SK-N-SH (cell line): ENCODE data around the gene KCND3. TPM values are rescaled to one million over a fixed set of nuclear protein-coding genes. Genes with fewer than 3 reads are reported as not detected.

ENCODE experiments used
- CTCF ChIA-PET: fragments of 300-600, 350-600 bp; formaldehyde crosslinking; extraction: SDS; loops from one replicate; lab custom pipeline; 2021; lab: Yijun Ruan, JAX
- POLR2A ChIA-PET: fragments of 350-600 bp; sonication (Branson Sonifier 250); formaldehyde crosslinking; extraction: SDS; loops from one replicate; lab custom pipeline; 2020; ENCODE audit warnings: antibody characterized with exemption, inconsistent platforms; lab: Yijun Ruan, JAX
- DNase-seq: peaks from one replicate; pipeline ENCODE4 v3.0.0; 2012
- H2AFZ ChIP-seq: fragments of 200-600 bp; sonication (generic); 2 replicates; pipeline ENCODE4 v1.8.1; 2016; ENCODE audit warnings: antibody characterized with exemption, mild to moderate bottlenecking, low read depth
- H3F3A ChIP-seq: fragments of 200-600 bp; sonication (generic); replicated peaks from 2 replicates; pipeline ENCODE3; 2016; ENCODE audit warnings: antibody characterized with exemption, mild to moderate bottlenecking; ENCODE audit not compliant: insufficient read depth
- H3K27ac ChIP-seq, 2 experiments: fragments of 200-500 bp in 1 of 2; fragments of 200-600 bp in 1 of 2; sonication (Bioruptor generic) in 1 of 2; sonication (generic), shearing (Covaris generic) in 1 of 2; 2 replicates each; pipeline versions ENCODE4 v1.5.1 to v1.6.1; 2014 to 2016; ENCODE audit warnings: low read depth in 2 of 2, inconsistent platforms in 1 of 2, low read length in 1 of 2, mild to moderate bottlenecking in 1 of 2, mixed read lengths in 1 of 2
- H3K27me3 ChIP-seq: fragments of 200-600 bp; sonication (generic), shearing (Covaris generic); 2 replicates; pipeline ENCODE4 v1.6.1; 2016; ENCODE audit warnings: mixed run types; ENCODE audit not compliant: insufficient read depth
- H3K36me3 ChIP-seq, 2 experiments: fragments of 200-500 bp in 1 of 2; fragments of 200-600 bp in 1 of 2; sonication (Bioruptor generic) in 1 of 2; sonication (generic) in 1 of 2; replicated peaks in 1 of 2; 2 replicates each; pipeline versions ENCODE3 to v1.5.1; 2014 to 2016; ENCODE audit warnings: low read length in 1 of 2, mild to moderate bottlenecking in 1 of 2; ENCODE audit not compliant: insufficient read depth in 2 of 2, control insufficient read depth in 1 of 2
- H3K4me1 ChIP-seq, 2 experiments: fragments of 200-500 bp in 1 of 2; fragments of 200-600 bp in 1 of 2; sonication (Bioruptor generic) in 1 of 2; sonication (generic), shearing (Covaris generic) in 1 of 2; 2 replicates each; pipeline versions ENCODE4 v1.5.1 to v1.6.1; 2014 to 2016; ENCODE audit warnings: low read depth in 1 of 2, low read length in 1 of 2, mixed run types in 1 of 2; ENCODE audit not compliant: insufficient read depth in 2 of 2, control insufficient read depth in 1 of 2
- H3K4me2 ChIP-seq: fragments of 200-600 bp; sonication (generic), shearing (Covaris generic); 2 replicates; pipeline ENCODE4 v1.6.1; 2017; ENCODE audit warnings: mixed run types
- H3K4me3 ChIP-seq, 2 experiments: fragments of 200-500 bp in 1 of 2; fragments of 200-600 bp in 1 of 2; sonication (Bioruptor generic) in 1 of 2; sonication (generic), shearing (Covaris generic) in 1 of 2; 2 replicates each; pipeline versions ENCODE4 v1.5.1 to v1.8.1; 2014 to 2016; ENCODE audit warnings: low read depth in 2 of 2, inconsistent platforms in 1 of 2, low read length in 1 of 2, mild to moderate bottlenecking in 1 of 2, mixed read lengths in 1 of 2, moderate library complexity in 1 of 2
- H3K79me2 ChIP-seq: fragments of 200-600 bp; sonication (generic); 2 replicates; pipeline ENCODE4 v1.8.1; 2017; ENCODE audit warnings: mild to moderate bottlenecking; ENCODE audit not compliant: insufficient read depth
- H3K9ac ChIP-seq: fragments of 200-600 bp; sonication (generic); 2 replicates; pipeline ENCODE4 v1.6.1; 2017; ENCODE audit warnings: mixed run types
- H3K9me2 ChIP-seq: fragments of 200-600 bp; sonication (generic); 2 replicates; pipeline ENCODE4 v1.6.1; 2017; ENCODE audit warnings: mixed run types
- H3K9me3 ChIP-seq: fragments of 200-600 bp; sonication (generic); 2 replicates; pipeline ENCODE4 v1.6.1; 2017; ENCODE audit warnings: mixed run types, mild to moderate bottlenecking, moderate library complexity
- H4K20me1 ChIP-seq: fragments of 200-600 bp; sonication (generic); 2 replicates; pipeline ENCODE4 v1.6.1; 2017; ENCODE audit warnings: mild to moderate bottlenecking, mixed run types; ENCODE audit not compliant: insufficient read depth
- ELF1 ChIP-seq: IDR thresholded peaks from 2 replicates; pipeline ENCODE4 v1.4.0; 2012
- EP300 ChIP-seq, 2 experiments: IDR thresholded peaks; 2 replicates each; pipeline versions ENCODE4 v1.4.0 to v1.6.1; 2012; ENCODE audit warnings: borderline replicate concordance in 1 of 2, low read depth in 1 of 2, low read length in 1 of 2
- EZH2phosphoT487 ChIP-seq: fragments of 200-600 bp; sonication (generic); IDR thresholded peaks from 2 replicates; pipeline ENCODE4 v1.6.1; 2017; ENCODE audit warnings: low read depth, mixed run types, mild to moderate bottlenecking, antibody characterized with exemption, moderate library complexity, borderline replicate concordance
- FOSL2 ChIP-seq: IDR thresholded peaks from 2 replicates; pipeline ENCODE4 v1.4.0; 2012; ENCODE audit warnings: low read depth, mild to moderate bottlenecking, moderate library complexity, borderline replicate concordance
- FOXM1 ChIP-seq: IDR thresholded peaks from 2 replicates; pipeline ENCODE4 v1.4.0; 2012; ENCODE audit warnings: low read depth, mild to moderate bottlenecking
- GABPA ChIP-seq: IDR thresholded peaks from 2 replicates; pipeline ENCODE4 v1.4.0; 2012; ENCODE audit warnings: low read depth, mild to moderate bottlenecking
- GATA2 ChIP-seq: sonication (generic); formaldehyde crosslinking; IDR thresholded peaks from 2 replicates; pipeline ENCODE4 v1.5.0; 2020; ENCODE audit warnings: mild to moderate bottlenecking, missing genetic modification reagents
- MXI1 ChIP-seq: IDR thresholded peaks from 2 replicates; pipeline ENCODE4 v1.6.1; 2012; ENCODE audit warnings: mild to moderate bottlenecking, low read depth, low read length, improper control_type of control experiment
- NFIC ChIP-seq: IDR thresholded peaks from 2 replicates; pipeline ENCODE4 v1.4.0; 2012; ENCODE audit warnings: borderline replicate concordance
- NRF1 ChIP-seq: IDR thresholded peaks from 2 replicates; pipeline ENCODE4 v1.6.1; 2012; ENCODE audit warnings: low read depth, mild to moderate bottlenecking, low read length
- POLR2AphosphoS5 ChIP-seq: IDR thresholded peaks from 2 replicates; pipeline ENCODE4 v1.6.1; 2012; ENCODE audit warnings: low read depth, low read length
- RAD21 ChIP-seq: IDR thresholded peaks from 2 replicates; pipeline ENCODE4 v1.6.1; 2012; ENCODE audit warnings: mild to moderate bottlenecking, low read length
- RCOR1 ChIP-seq: fragments of 150-350 bp; IDR thresholded peaks from 2 replicates; pipeline ENCODE4 v1.6.1; 2017; ENCODE audit warnings: antibody characterized with exemption, low read length
- RFX5 ChIP-seq: IDR thresholded peaks from 2 replicates; pipeline ENCODE4 v1.6.1; 2012; ENCODE audit warnings: mild to moderate bottlenecking, improper control_type of control experiment, low read length
- RXRA ChIP-seq: IDR thresholded peaks from 2 replicates; pipeline ENCODE4 v1.4.0; 2012; ENCODE audit warnings: low read depth, mild to moderate bottlenecking, borderline replicate concordance
- SIN3A ChIP-seq: IDR thresholded peaks from 2 replicates; pipeline ENCODE4 v1.6.1; 2012; ENCODE audit warnings: low read depth, mild to moderate bottlenecking, low read length, moderate library complexity, borderline replicate concordance
- TAF1 ChIP-seq: IDR thresholded peaks from 2 replicates; pipeline ENCODE4 v1.6.1; 2012; ENCODE audit warnings: low read depth, mild to moderate bottlenecking, low read length, moderate library complexity, borderline replicate concordance
- TEAD4 ChIP-seq: IDR thresholded peaks from 2 replicates; pipeline ENCODE4 v1.4.0; 2012; ENCODE audit warnings: mild to moderate bottlenecking, borderline replicate concordance; ENCODE audit not compliant: insufficient read depth
- YY1 ChIP-seq: IDR thresholded peaks from 2 replicates; pipeline ENCODE4 v1.4.0; 2012; ENCODE audit warnings: low read depth, mild to moderate bottlenecking
- ZBTB33 ChIP-seq: IDR thresholded peaks from 2 replicates; pipeline ENCODE4 v1.4.0; 2012; ENCODE audit warnings: low read depth, borderline replicate concordance
- WGBS: methylation state at CpG from one replicate; pipeline ENCODE4 v1.1.6; 2017; ENCODE audit warnings: low lambda C conversion rate; 5-methylcytosine and 5-hydroxymethylcytosine counted together
- polyA plus RNA-seq, 3 experiments: library from polyadenylated mRNA; depleted of rRNA; stranded (reverse); fragments of >200 nt; gene quantifications; 2 replicates each; pipeline ENCODE4 v1.2.3, GENCODE V29; 2012

The KCND3 gene
- polyA plus RNA-seq, 1 of the 3 experiments (the other 2 are of a cell fraction) = not detected

DNA sequence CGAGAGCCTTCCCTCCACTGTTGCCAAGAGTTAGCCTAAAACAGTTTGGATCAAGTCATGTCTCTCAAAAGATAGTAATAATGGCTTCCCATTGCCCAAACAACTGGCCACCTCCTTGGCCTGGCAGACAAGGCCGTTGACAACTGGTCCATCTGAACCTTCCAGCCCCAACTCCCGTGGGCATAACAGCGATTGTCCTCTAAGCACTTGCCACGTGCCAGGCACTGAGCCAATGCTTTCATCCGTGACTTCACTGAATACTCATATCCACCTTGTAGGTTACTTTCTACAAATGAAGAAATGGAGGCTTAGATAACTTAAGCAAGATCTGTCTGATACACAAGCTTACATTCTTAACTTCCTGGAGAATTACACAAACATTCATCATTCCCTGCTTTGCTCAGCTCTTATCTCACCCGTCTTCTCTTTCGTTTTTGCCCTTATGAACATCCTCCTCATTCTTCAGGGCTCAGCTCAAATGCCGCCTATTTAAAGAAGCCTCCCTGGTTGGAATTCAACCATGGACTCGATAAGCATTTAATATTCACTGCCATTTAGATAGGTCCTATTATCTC lies 106.4 kb downstream of the KCND3 start (continued):
- no peak for TF ChIP-seq ZBTB33
- TF ChIP-seq NRF1 = no peak
- TF ChIP-seq SIN3A = no peak
- TF ChIP-seq TAF1 = no peak
- TF ChIP-seq EZH2phosphoT487 = no peak

GRCh38 chr1:111882559-111882958 lies 106.9 kb downstream of the KCND3 start:
- H2AFZ ChIP-seq = no peak overlapping the region
- no peaks in the 10 kb centered on the region for H3K9me2 ChIP-seq
- H3K27me3 ChIP-seq = peaks cover 12% of the 10 kb centered on the region
- no peaks in the 10 kb centered on the region for H3K9me3 ChIP-seq
- CTCF ChIA-PET = no interaction called here
- H3K9ac ChIP-seq = no peak overlapping the region
- H3K27ac ChIP-seq = no peak overlapping the region
- POLR2A ChIA-PET = no interaction called here
- no peak for DNase-seq
- H4K20me1 ChIP-seq = no peaks in the 10 kb centered on the region
- H3K4me1 ChIP-seq = peaks cover 0 to 13% of the 10 kb centered on the region in 2 experiments; a peak in 1 of 4 replicates
- 42% methylated on average over 6 of the region's 6 CpGs for WGBS
- no peaks in the 10 kb centered on the region for H3K36me3 ChIP-seq
- H3K4me2 ChIP-seq = no peak overlapping the region
- no peak overlapping the region for H3K4me3 ChIP-seq
- H3K79me2 ChIP-seq = no peaks in the 10 kb centered on the region
- H3F3A ChIP-seq = no peaks in the 10 kb centered on the region
- TF ChIP-seq GATA2 (CRISPR knock-in tag) (no peak), NFIC (no peak), GABPA (no peak), MXI1 (no peak), RFX5 (no peak), EP300 (IDR thresholded peaks at IDR 0.05; ENCODE audit: borderline replicate concordance in 1 of 2, low read depth in 1 of 2, low read length in 1 of 2) (no peak), RCOR1 (no peak), ZBTB33 (no peak), FOXM1 (no peak), YY1 (no peak), POLR2AphosphoS5 (no peak), RXRA (no peak), FOSL2 (no peak), TEAD4 (no peak), EZH2phosphoT487 (no peak), ELF1 (no peak), NRF1 (no peak), RAD21 (no peak)
